GM12878 (cell line): Measurements from ENCODE around the gene TOPORS. TPM values are rescaled to one million over a fixed set of nuclear protein-coding genes. Genes with fewer than 3 reads are reported as not detected.
A peak's percentile ranks its signal among the peaks of the same experiment; 100 is the strongest.

Source experiments
- ATAC-seq: fragments of 200-7000 bp; cut with Tn5 transposase; 3 replicates; pipeline ENCODE4 v1.9.1; 2020; ENCODE audit warnings: mild to moderate bottlenecking, moderate library complexity
- BruUV-seq: library from RNA; stranded (reverse); fragments of 400-500 nt; replicated peaks from 2 replicates; lab custom pipeline; 2021; lab: Mats Ljungman, UMichigan
- CTCF ChIA-PET: fragments of 300-600 bp; sonication (Branson Sonifier 250); formaldehyde crosslinking; extraction: SDS; loops from one replicate; lab custom pipeline; 2021; ENCODE audit warnings: inconsistent platforms; lab: Yijun Ruan, JAX
- POLR2A ChIA-PET: fragments of 350-600 bp; formaldehyde crosslinking; extraction: SDS; loops from one replicate; lab custom pipeline; 2021; ENCODE audit warnings: inconsistent platforms; lab: Charles Lee
- RAD21 ChIA-PET: fragments of 300-600 bp; sonication (Branson Sonifier 250); formaldehyde crosslinking; loops from one replicate; lab custom pipeline; 2023; ENCODE audit warnings: antibody characterized with exemption; ENCODE audit not compliant: unreplicated experiment; lab: Charles Lee
- SMC1A ChIA-PET: fragments of 300-600 bp; sonication (Branson Sonifier 250); formaldehyde crosslinking; loops from one replicate; lab custom pipeline; 2023; ENCODE audit not compliant: unreplicated experiment, uncharacterized antibody; lab: Charles Lee
- DNase-seq: peaks from one replicate; pipeline ENCODE4 v3.0.0-alpha.2; 2011; ENCODE audit warnings: low read depth, low spot score
- FAIRE-seq: peaks from 3 replicates; lab custom pipeline; 2011; peaks lifted over from hg19 to GRCh38; lab: Jason Lieb, UNC
- H2AFZ ChIP-seq: 2 replicates; pipeline ENCODE4 v1.6.0; 2011; ENCODE audit warnings: low read depth, low read length, control low read depth; ENCODE audit not compliant: control insufficient read depth
- H3K27ac ChIP-seq: 2 replicates; pipeline ENCODE4 v1.5.1; 2011; ENCODE audit warnings: control low read depth; ENCODE audit not compliant: control insufficient read depth, insufficient read depth
- H3K27me3 ChIP-seq, 2 experiments: replicated peaks in 1 of 2; 2 replicates each; pipeline versions ENCODE4 v1.6.0 to v1.6.1; 2011; ENCODE audit warnings: low read length in 1 of 2; ENCODE audit not compliant: control insufficient read depth in 2 of 2, insufficient read depth in 2 of 2
- H3K36me3 ChIP-seq, 2 experiments: 2 replicates each; pipeline ENCODE4 v1.5.1; 2011; ENCODE audit warnings: low read length in 1 of 2; ENCODE audit not compliant: control insufficient read depth in 2 of 2, insufficient read depth in 2 of 2
- H3K4me1 ChIP-seq: 2 replicates; pipeline ENCODE4 v1.6.1; 2011; ENCODE audit warnings: mild to moderate bottlenecking, low read length, moderate library complexity, mixed read lengths; ENCODE audit not compliant: control insufficient read depth, insufficient read depth
- H3K4me2 ChIP-seq: 2 replicates; pipeline ENCODE4 v1.6.0; 2011; ENCODE audit warnings: control low read depth; ENCODE audit not compliant: control insufficient read depth, insufficient read depth
- H3K4me3 ChIP-seq: fragments of 200-600 bp; sonication (generic); 2 replicates; pipeline ENCODE4 v1.5.1; 2016
- H3K79me2 ChIP-seq: 2 replicates; pipeline ENCODE4 v1.6.0; 2011; ENCODE audit warnings: low read length; ENCODE audit not compliant: control insufficient read depth, insufficient read depth
- H3K9ac ChIP-seq: 2 replicates; pipeline ENCODE4 v1.8.0; 2011; ENCODE audit warnings: low read length, control low read depth, mixed read lengths; ENCODE audit not compliant: control insufficient read depth, insufficient read depth
- H3K9me3 ChIP-seq: replicated peaks from 3 replicates; pipeline ENCODE4 v1.5.1; 2011; ENCODE audit warnings: mild to moderate bottlenecking, low read length; ENCODE audit not compliant: control insufficient read depth, insufficient read depth
- H4K20me1 ChIP-seq: 2 replicates; pipeline ENCODE4 v1.6.0; 2011; ENCODE audit not compliant: control insufficient read depth, insufficient read depth
- NBN ChIP-seq: fragments of 450-650 bp; IDR thresholded peaks from 2 replicates; pipeline ENCODE4 v1.6.1; 2016
- NFIC ChIP-seq: IDR thresholded peaks from 2 replicates; pipeline ENCODE4 v1.6.1; 2012; ENCODE audit warnings: low read depth, mild to moderate bottlenecking, inconsistent platforms, low read length, moderate library complexity
- WGBS: methylation state at CpG from one replicate; pipeline ENCODE4 v1.1.6; 2016; ENCODE audit warnings: low lambda C conversion rate; ENCODE audit not compliant: insufficient replicate concordance, insufficient coverage; ENCODE audit errors: missing lambda C conversion rate; 5-methylcytosine and 5-hydroxymethylcytosine counted together
- in situ Hi-C: fragments of 300-500 bp; cut with MboI; formaldehyde crosslinking; loops from 9 replicates; pipeline ENCODE4 v1.14.3; 2018; ENCODE audit warnings: mixed read lengths
- intact Hi-C: fragments of 100-400 bp; cut with micrococcal nuclease; formaldehyde crosslinking; loops from one replicate; pipeline ENCODE4 v1.14.2; 2022; ENCODE audit not compliant: unreplicated experiment
- polyA plus RNA-seq, 11 experiments: library from polyadenylated mRNA; depleted of rRNA in 4 of 11; unstranded in 6 of 11; stranded (reverse) in 5 of 11; fragments of >200 nt; fragmentation: Nextera tagmentation in 4 of 11; fragmentation: Illumina TruSeq in 1 of 11; extraction: Ambion mirVana in 4 of 11; extraction: Trizol in 1 of 11; gene quantifications; 1 replicate in 1 of 11; 2 replicates in 10 of 11; pipeline versions ENCODE4 v1.2.1 to v1.2.3, GENCODE V29; 2011 to 2016; ENCODE audit warnings: inconsistent platforms in 2 of 11, missing spikeins in 2 of 11, low read depth in 1 of 11
- total RNA-seq, 4 experiments: library from RNA; depleted of rRNA in 3 of 4; stranded (reverse); fragments of >200 nt in 3 of 4; fragmentation: Illumina TruSeq in 1 of 4; extraction: Trizol in 1 of 4; gene quantifications; 2 replicates each; pipeline versions ENCODE4 v1.2.1 to v1.2.3, GENCODE V29; 2013 to 2021
- TF ChIP-seq, protein P1 (sequence below): fragments of 450-650 bp; IDR thresholded peaks from 2 replicates; pipeline ENCODE4 v1.6.1; 2016; ENCODE audit warnings: mild to moderate bottlenecking, moderate library complexity, borderline replicate concordance
- TF ChIP-seq, protein P2 (sequence below): fragments of 450-650 bp; IDR thresholded peaks from 2 replicates; pipeline ENCODE4 v1.6.1; 2017; ENCODE audit warnings: mild to moderate bottlenecking

Gene TOPORS
- total and polyA plus RNA-seq, 10 of the 15 experiments (the other 5 are each of a cell fraction or from before 2014, with no cell fraction given), result 6.0 to 27.8 (median 14.3) TPM

DNA sequence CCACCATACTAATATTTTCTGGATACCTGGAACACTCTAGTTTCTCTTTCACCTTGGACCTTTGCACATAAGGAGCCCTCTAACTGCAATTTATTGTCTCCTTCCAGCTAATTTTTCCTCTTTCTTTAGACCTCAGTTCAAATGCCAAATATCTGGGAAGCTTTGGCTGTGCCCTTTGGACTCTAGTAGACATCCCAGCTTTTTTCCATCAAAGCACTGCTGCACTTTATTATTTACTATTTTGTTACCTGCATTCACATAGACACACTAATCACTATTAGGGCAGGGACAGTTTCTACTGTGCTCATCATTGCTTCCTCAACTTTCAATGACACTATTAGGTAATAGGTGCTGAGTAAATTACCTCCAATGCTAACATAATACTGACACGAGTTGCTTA is 28.5 kb downstream of the TOPORS start:
- intact Hi-C loops (loop anchor here (2.0 kb wide), 1 partner anchor 49 kb away; the partner anchor contains the start of gene NDUFB6), in situ Hi-C loops (no loop called here)
- Histone ChIP-seq H3K9me3 (peaks cover under 1% of the 10 kb centered on the region; the same call in 1 of the 3 replicates), H3K27ac (no peak overlapping the region), H3K36me3 (no peaks in the 10 kb centered on the region), H4K20me1 (no peaks in the 10 kb centered on the region), H3K4me3 (0 out of 2 replicates have a peak overlapping the region, but pooled peaks have one; percentile 32), H3K79me2 (peaks cover 25% of the 10 kb centered on the region), H3K4me2 (peak overlapping the region; percentile 86), H3K9ac (no peak overlapping the region), H3K27me3 (no peaks in the 10 kb centered on the region), H3K4me1 (no peaks in the 10 kb centered on the region; the same call in 1 of the 2 replicates), H2AFZ (no peak overlapping the region)
- ATAC-seq (no peak), DNase-seq (no peak), FAIRE-seq (no peak)
- SMC1A ChIA-PET, result interaction anchor here (1.0 to 4.4 kb wide), 4 partner anchors 26 to 144 kb away, joined by 3 to 40 read pairs (median 4); no protein-coding TSS in a partner anchor
- WGBS, result 54% methylated on average over 1 of the region's 1 CpG
- CTCF ChIA-PET, result interaction anchor here (0.7 to 1.3 kb wide), 3 partner anchors 48 to 145 kb away, joined by 3 to 5 read pairs (median 3); no protein-coding TSS in a partner anchor
- TF ChIP-seq, protein P1, sequence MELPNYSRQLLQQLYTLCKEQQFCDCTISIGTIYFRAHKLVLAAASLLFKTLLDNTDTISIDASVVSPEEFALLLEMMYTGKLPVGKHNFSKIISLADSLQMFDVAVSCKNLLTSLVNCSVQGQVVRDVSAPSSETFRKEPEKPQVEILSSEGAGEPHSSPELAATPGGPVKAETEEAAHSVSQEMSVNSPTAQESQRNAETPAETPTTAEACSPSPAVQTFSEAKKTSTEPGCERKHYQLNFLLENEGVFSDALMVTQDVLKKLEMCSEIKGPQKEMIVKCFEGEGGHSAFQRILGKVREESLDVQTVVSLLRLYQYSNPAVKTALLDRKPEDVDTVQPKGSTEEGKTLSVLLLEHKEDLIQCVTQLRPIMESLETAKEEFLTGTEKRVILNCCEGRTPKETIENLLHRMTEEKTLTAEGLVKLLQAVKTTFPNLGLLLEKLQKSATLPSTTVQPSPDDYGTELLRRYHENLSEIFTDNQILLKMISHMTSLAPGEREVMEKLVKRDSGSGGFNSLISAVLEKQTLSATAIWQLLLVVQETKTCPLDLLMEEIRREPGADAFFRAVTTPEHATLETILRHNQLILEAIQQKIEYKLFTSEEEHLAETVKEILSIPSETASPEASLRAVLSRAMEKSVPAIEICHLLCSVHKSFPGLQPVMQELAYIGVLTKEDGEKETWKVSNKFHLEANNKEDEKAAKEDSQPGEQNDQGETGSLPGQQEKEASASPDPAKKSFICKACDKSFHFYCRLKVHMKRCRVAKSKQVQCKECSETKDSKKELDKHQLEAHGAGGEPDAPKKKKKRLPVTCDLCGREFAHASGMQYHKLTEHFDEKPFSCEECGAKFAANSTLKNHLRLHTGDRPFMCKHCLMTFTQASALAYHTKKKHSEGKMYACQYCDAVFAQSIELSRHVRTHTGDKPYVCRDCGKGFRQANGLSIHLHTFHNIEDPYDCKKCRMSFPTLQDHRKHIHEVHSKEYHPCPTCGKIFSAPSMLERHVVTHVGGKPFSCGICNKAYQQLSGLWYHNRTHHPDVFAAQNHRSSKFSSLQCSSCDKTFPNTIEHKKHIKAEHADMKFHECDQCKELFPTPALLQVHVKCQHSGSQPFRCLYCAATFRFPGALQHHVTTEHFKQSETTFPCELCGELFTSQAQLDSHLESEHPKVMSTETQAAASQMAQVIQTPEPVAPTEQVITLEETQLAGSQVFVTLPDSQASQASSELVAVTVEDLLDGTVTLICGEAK, result no peak
- TF ChIP-seq NFIC (no peak), NBN (no peak)
- TF ChIP-seq, protein P2, sequence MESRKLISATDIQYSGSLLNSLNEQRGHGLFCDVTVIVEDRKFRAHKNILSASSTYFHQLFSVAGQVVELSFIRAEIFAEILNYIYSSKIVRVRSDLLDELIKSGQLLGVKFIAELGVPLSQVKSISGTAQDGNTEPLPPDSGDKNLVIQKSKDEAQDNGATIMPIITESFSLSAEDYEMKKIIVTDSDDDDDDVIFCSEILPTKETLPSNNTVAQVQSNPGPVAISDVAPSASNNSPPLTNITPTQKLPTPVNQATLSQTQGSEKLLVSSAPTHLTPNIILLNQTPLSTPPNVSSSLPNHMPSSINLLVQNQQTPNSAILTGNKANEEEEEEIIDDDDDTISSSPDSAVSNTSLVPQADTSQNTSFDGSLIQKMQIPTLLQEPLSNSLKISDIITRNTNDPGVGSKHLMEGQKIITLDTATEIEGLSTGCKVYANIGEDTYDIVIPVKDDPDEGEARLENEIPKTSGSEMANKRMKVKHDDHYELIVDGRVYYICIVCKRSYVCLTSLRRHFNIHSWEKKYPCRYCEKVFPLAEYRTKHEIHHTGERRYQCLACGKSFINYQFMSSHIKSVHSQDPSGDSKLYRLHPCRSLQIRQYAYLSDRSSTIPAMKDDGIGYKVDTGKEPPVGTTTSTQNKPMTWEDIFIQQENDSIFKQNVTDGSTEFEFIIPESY, result no peak
- POLR2A ChIA-PET, result interaction anchor here (2.6 to 3.3 kb wide), 2 partner anchors 26 to 140 kb away, joined by 9 to 19 read pairs; partner anchors contain the start of gene ACO1
- BruUV-seq, result no TSS peak
- RAD21 ChIA-PET, result interaction anchor here (1.3 kb wide), 1 partner anchor 146 kb away, joined by 3 read pairs; no protein-coding TSS in a partner anchor
